ENCODE results near the gene ABCC5.

GRCh38 chr3:183907911-183908331 lies 109.8 kb downstream of the ABCC5 start:
- no peak for TF ChIP-seq CTCF (IDR thresholded peaks at IDR 0.05; ENCODE audit: low read depth, low read length)
- no peak for TF ChIP-seq POLR2A (IDR thresholded peaks at IDR 0.05; ENCODE audit: extremely low read depth, insufficient read length)

Data from NB4 (cell line).